Neural cell (in vitro differentiated cells): ENCODE measurements around the gene RPE65. TPM values are rescaled to one million over a fixed set of nuclear protein-coding genes. Genes with fewer than 3 reads are reported as not detected.
"Not testable (repeated sequence)": the region's sequence is repeated elsewhere in the genome, so short reads cannot be mapped to it uniquely, and the experiment has no call there.

Experiments used
- H2AFZ ChIP-seq: fragments of 200-600, 300-800 bp; sonication (generic), shearing (Covaris generic); 2 replicates; pipeline ENCODE4 v1.6.0; 2014; ENCODE audit warnings: low read depth, mild to moderate bottlenecking, antibody characterized with exemption, low read length, moderate library complexity
- H3F3A ChIP-seq: fragments of 200-600 bp; shearing (Covaris generic); 2 replicates; pipeline ENCODE4 v1.6.1; 2016; ENCODE audit warnings: mild to moderate bottlenecking, moderate library complexity, mixed read lengths, antibody characterized with exemption, low read length; ENCODE audit not compliant: insufficient read depth, poor library complexity, severe bottlenecking
- H3K27ac ChIP-seq: fragments of 200-600, 300-800 bp; sonication (generic), shearing (Covaris generic); 2 replicates; pipeline ENCODE4 v1.5.1; 2014; ENCODE audit warnings: mild to moderate bottlenecking, low read length, moderate library complexity
- H3K27me3 ChIP-seq: fragments of 300-800, 200-600 bp; sonication (generic), shearing (Covaris generic); 2 replicates; pipeline ENCODE4 v1.6.0; 2014; ENCODE audit warnings: mild to moderate bottlenecking, low read depth, low read length, moderate library complexity; ENCODE audit not compliant: insufficient read depth
- H3K36me3 ChIP-seq: fragments of 300-800, 200-600 bp; sonication (generic), shearing (Covaris generic); 2 replicates; pipeline ENCODE4 v1.5.1; 2014; ENCODE audit warnings: mild to moderate bottlenecking, antibody characterized with exemption, low read length, moderate library complexity; ENCODE audit not compliant: insufficient read depth
- H3K4me2 ChIP-seq: fragments of 300-800, 200-600 bp; sonication (generic), shearing (Covaris generic); 2 replicates; pipeline ENCODE4 v1.6.0; 2014; ENCODE audit warnings: mild to moderate bottlenecking, low read length
- H3K4me3 ChIP-seq: fragments of 300-800, 200-600 bp; sonication (generic), shearing (Covaris generic); 2 replicates; pipeline ENCODE4 v1.5.1; 2014; ENCODE audit warnings: mild to moderate bottlenecking, low read length, moderate library complexity
- H3K79me2 ChIP-seq: fragments of 200-600 bp; shearing (Covaris generic); replicated peaks from 2 replicates; pipeline ENCODE4 v1.6.0; 2014; ENCODE audit warnings: mild to moderate bottlenecking, low read length, moderate library complexity; ENCODE audit not compliant: insufficient read depth
- H3K9ac ChIP-seq: fragments of 300-800, 200-600 bp; sonication (generic), shearing (Covaris generic); 2 replicates; pipeline ENCODE4 v1.6.1; 2016; ENCODE audit warnings: mild to moderate bottlenecking, low read length, mixed read lengths
- H3K9me2 ChIP-seq: fragments of 200-600 bp; shearing (Covaris generic); 2 replicates; pipeline ENCODE4 v1.6.1; 2016; ENCODE audit warnings: mild to moderate bottlenecking, low read length, mixed read lengths; ENCODE audit not compliant: insufficient read depth
- H3K9me3 ChIP-seq: fragments of 200-600, 300-800 bp; sonication (generic), shearing (Covaris generic); 2 replicates; pipeline ENCODE4 v1.6.1; 2016; ENCODE audit warnings: mild to moderate bottlenecking, mixed run types, low read length, moderate library complexity, mixed read lengths
- H4K20me1 ChIP-seq: fragments of 200-600 bp; shearing (Covaris generic); 2 replicates; pipeline ENCODE4 v1.6.1; 2016; ENCODE audit warnings: mild to moderate bottlenecking, mixed run types; ENCODE audit not compliant: insufficient read depth
- CTCF ChIP-seq: fragments of 450-650 bp; IDR thresholded peaks from 2 replicates; pipeline ENCODE4 v1.5.1; 2014; ENCODE audit warnings: antibody characterized with exemption, mild to moderate bottlenecking, moderate library complexity; ENCODE audit not compliant: poor library complexity, severe bottlenecking
- EP300 ChIP-seq: fragments of 450-650 bp; conservative IDR thresholded peaks from 2 replicates; pipeline ENCODE4 v1.6.1; 2014; ENCODE audit warnings: antibody characterized with exemption, mild to moderate bottlenecking, moderate library complexity; ENCODE audit not compliant: poor library complexity, severe bottlenecking
- EZH2 ChIP-seq: fragments of 200-600, 300-800 bp; shearing (Covaris generic), sonication (generic); IDR thresholded peaks from 2 replicates; pipeline ENCODE4 v1.6.1; 2014; ENCODE audit warnings: antibody characterized with exemption, low read length, borderline replicate concordance, mild to moderate bottlenecking; ENCODE audit not compliant: insufficient read depth, poor library complexity, severe bottlenecking
- MXI1 ChIP-seq: fragments of 450-650 bp; conservative IDR thresholded peaks from 2 replicates; pipeline ENCODE4 v1.6.1; 2014; ENCODE audit warnings: antibody characterized with exemption, mild to moderate bottlenecking; ENCODE audit not compliant: poor library complexity, severe bottlenecking
- POLR2AphosphoS5 ChIP-seq: IDR thresholded peaks from 2 replicates; pipeline ENCODE4 v1.6.1; 2012
- RAD21 ChIP-seq: fragments of 450-650 bp; conservative IDR thresholded peaks from 2 replicates; pipeline ENCODE4 v1.6.1; 2014; ENCODE audit warnings: antibody characterized with exemption, mild to moderate bottlenecking, moderate library complexity
- REST ChIP-seq: IDR thresholded peaks from 2 replicates; pipeline ENCODE4 v1.6.1; 2012; ENCODE audit warnings: borderline replicate concordance
- SMC3 ChIP-seq: fragments of 450-650 bp; conservative IDR thresholded peaks from 2 replicates; pipeline ENCODE4 v1.6.1; 2014; ENCODE audit warnings: antibody characterized with exemption, mild to moderate bottlenecking, moderate library complexity; ENCODE audit not compliant: poor library complexity
- TAF1 ChIP-seq: IDR thresholded peaks from 2 replicates; pipeline ENCODE4 v1.6.1; 2012; ENCODE audit warnings: low read depth
- polyA plus RNA-seq: library from polyadenylated mRNA; depleted of rRNA; stranded (reverse); fragments of >200 nt; gene quantifications from 2 replicates; pipeline ENCODE4 v1.2.3, GENCODE V29; 2014

The RPE65 gene
- polyA plus RNA-seq, 1 donor from 2014 or later = not detected

GRCh38 chr1:68409426-68409825 lies 40.3 kb downstream of the RPE65 start:
- H3K4me2 ChIP-seq = no peak overlapping the region

GRCh38 chr1:68401506-68401905 lies 48.2 kb downstream of the RPE65 start:
- Histone ChIP-seq H2AFZ (no peak overlapping the region), H3K4me2 (no peak overlapping the region), H3K27me3 (no peaks in the 10 kb centered on the region), H4K20me1 (no peaks in the 10 kb centered on the region), H3K36me3 (no peaks in the 10 kb centered on the region), H3K9me3 (no peaks in the 10 kb centered on the region), H3K4me3 (no peak overlapping the region), H3F3A (no peaks in the 10 kb centered on the region), H3K9ac (no peak overlapping the region), H3K79me2 (no peaks in the 10 kb centered on the region), H3K9me2 (no peaks in the 10 kb centered on the region), H3K27ac (no peak overlapping the region)
- no peak for TF ChIP-seq SMC3
- no peak for TF ChIP-seq POLR2AphosphoS5
- no peak for TF ChIP-seq CTCF
- TF ChIP-seq REST = no peak
- no peak for TF ChIP-seq RAD21
- TF ChIP-seq EZH2 = no peak
- TF ChIP-seq EP300 = no peak
- no peak for TF ChIP-seq MXI1
- no peak for TF ChIP-seq TAF1

More at GRCh38 chr1:68409426-68409825, 40.3 kb downstream of the RPE65 start:
- Histone ChIP-seq H4K20me1 (no peaks in the 10 kb centered on the region), H3K79me2 (no peaks in the 10 kb centered on the region), H3K36me3 (no peaks in the 10 kb centered on the region), H3K9me3 (no peaks in the 10 kb centered on the region), H2AFZ (no peak overlapping the region), H3K4me3 (no peak overlapping the region), H3F3A (no peaks in the 10 kb centered on the region), H3K27ac (no peak overlapping the region), H3K27me3 (no peaks in the 10 kb centered on the region), H3K9ac (no peak overlapping the region), H3K9me2 (no peaks in the 10 kb centered on the region)
- TF ChIP-seq RAD21 (no peak), EZH2 (no peak), SMC3 (no peak), EP300 (no peak), POLR2AphosphoS5 (no peak), REST (no peak), MXI1 (no peak)

- not testable (repeated sequence) for H3K4me3 ChIP-seq, H3K27ac ChIP-seq, H2AFZ ChIP-seq
Measured at GRCh38 chr1:68395575-68395974, 54.2 kb downstream of the RPE65 start.

GRCh38 chr1:68392474-68392873 lies 57.3 kb downstream of the RPE65 start:
- H3K27ac ChIP-seq, H3K9me3 ChIP-seq, H3K9ac ChIP-seq, H3K27me3 ChIP-seq, H3K79me2 ChIP-seq, H3K4me2 ChIP-seq, H3K4me3 ChIP-seq, H3K9me2 ChIP-seq, H3K36me3 ChIP-seq, H4K20me1 ChIP-seq, H3F3A ChIP-seq, H2AFZ ChIP-seq: not testable (repeated sequence)

More at GRCh38 chr1:68395575-68395974, 54.2 kb downstream of the RPE65 start:
- not testable (repeated sequence) for H3K36me3 ChIP-seq, H4K20me1 ChIP-seq, H3K9ac ChIP-seq, H3F3A ChIP-seq, H3K4me2 ChIP-seq, H3K9me2 ChIP-seq, H3K27me3 ChIP-seq, H3K9me3 ChIP-seq, H3K79me2 ChIP-seq
